HG03280 (cell line): ENCODE measurements around the gene KRTAP10-4.
"Not testable (repeated sequence)": the region's sequence is repeated elsewhere in the genome, so short reads cannot be mapped to it uniquely, and the experiment has no call there.

Experiments used
- ATAC-seq: cut with Tn5 transposase; IDR thresholded peaks from one replicate; pipeline ENCODE4 v1.9.1; 2021; ENCODE audit warnings: mild to moderate bottlenecking, moderate library complexity; ENCODE audit not compliant: unreplicated experiment

Gene KRTAP10-4

DNA sequence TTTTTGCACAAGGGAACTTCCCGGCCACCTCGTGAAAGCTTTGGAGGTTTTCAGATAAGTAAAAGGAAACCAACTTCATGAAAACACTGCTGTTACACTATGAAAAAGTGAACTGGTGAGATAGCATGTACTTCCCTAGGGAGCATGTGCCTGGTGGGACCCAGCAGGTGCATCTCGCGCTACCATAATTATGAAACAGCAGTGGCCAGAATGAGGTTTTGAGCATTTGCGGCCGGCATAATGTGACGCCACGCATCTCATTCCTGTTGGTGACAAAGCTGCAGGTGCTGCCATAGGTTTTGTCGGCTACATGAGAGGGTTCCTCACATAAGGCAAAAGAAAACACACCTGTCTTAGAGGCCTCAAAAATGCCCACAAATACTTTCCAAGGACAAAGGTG is 16.6 kb upstream of the KRTAP10-4 start:
- ATAC-seq, result no peak

DNA sequence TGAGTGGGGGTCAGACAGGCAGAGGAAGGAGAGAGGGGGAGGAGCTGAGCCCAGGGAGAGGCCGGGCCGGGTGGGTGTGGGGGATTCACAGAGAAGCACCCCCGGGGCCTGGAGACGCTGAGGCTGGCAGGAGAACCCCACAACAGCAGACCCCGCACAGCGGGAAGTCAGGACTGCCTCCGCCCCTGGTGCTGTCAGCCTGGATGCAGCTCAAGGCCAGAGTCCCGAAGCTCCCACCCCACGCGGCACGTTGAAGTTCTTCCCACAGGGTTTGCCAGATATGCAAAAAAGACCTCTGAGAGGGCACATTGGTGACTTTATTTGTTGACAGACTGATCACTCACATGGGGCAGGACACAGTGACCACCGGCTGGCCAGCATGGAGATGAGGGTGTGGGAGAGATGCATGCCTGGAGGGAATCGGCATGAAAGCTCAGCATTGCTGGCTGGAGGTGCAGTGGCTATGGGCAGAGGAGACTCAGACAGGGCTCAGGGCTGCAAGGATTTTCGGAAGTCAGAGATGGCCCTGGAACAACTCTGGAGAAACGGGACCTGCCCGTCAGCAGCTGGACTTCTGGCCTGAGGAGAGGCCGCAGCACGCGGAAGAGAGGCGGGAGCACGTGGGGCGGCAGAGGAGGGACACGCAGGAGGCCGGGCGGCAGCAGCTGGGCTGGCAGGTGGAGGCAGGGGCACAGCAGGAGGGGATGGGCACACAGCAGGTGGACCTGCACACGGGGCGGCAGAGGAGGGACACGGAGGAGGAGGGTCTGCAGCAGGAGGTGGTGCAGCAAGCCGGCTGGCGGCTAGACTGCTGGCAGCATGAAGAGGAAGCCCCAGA is 15.8 kb upstream of the KRTAP10-4 start:
- no peak for ATAC-seq

DNA sequence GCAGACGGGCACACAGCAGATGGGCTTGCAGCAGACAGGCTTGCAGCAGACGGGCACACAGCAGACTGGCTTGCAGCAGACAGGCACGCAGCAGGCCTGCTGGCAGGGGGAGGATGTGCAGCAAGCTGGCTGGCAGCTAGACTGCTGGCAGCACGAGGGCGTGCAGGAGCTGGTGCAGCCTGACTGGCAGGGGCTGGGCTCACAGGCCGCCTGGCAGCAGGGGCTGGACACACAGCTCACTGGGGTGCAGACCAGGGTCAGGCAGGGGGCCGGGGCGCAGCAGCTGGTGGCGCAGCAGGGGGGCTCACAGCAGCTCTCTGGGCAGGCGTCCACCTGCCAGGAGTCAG is 15.2 kb upstream of the KRTAP10-4 start:
- not testable (repeated sequence) for ATAC-seq

DNA sequence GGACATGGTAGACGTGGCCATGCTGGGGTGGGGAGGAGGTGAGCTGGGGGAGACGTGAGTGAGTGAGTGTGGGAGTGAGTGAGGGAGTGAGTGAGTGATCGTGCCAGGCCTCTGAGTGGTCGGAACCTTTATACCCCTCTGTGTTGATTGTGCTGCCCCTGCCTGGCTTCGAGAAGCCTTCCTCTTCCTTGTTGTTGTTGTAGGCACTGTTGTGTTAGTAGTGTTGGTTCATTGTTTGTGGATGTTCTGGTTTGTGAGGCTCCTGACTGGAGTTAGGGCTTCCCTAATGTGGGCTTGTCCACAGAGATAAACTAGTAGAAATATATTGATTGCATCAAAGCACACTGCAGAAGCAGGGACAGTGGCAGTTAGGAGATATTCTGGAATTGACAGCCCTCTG is 14.8 kb upstream of the KRTAP10-4 start, which contains the start of gene KRTAP10-3:
Gene KRTAP10-3 (minus strand): TSS at position 101 of the 400 bp plus-strand sequence. CDS start 80 bp downstream, at position 21.
- no peak for ATAC-seq

DNA sequence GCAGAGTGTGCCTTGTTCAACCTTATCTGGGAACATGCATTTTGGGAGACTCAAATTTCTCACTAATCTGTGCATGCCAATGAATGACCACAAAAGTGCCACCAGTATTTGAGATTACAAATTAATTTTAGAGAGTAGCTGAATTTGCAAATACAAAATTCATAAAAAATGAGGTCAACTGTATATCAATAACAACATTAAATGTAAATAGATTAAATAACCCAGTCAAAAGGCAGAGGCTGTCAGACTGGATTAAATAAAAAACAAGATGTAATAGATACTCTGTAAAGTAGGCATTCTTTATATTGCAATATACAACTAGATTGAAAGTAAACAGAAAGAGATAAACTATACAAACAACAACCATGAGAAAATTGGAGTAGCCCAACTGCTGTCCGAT is 9.4 kb upstream of the KRTAP10-4 start:
- ATAC-seq, result no peak

DNA sequence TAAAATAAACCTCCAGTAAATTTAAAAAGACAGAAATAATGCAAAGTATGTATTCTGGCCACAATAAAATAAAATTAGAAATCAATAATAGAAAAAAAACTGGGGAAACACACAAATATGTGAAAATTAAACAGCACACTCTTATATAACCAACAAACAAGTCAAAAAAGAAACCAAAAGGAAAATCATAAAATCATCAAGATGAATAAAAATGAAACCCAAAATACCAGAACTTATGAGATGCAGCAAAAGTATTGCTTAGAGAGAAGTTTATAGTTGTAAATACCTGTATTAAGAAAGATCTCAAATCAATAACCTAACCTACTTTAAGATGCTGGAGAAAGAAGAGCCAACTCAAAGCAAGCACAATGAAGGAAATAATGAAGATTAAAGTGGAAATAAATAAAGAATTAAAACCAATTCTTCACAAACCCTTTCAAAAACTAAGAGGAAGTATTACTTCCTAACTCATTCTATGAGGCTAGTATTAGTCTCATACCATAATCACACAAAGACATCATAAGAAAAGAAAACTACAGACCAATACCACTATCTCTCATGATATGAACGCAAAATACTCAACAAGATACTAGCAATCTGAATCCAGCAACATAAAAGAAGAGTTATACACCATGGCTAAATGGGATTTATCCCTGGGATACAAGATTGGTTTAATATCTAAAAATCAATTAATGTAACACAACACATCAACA is 8.5 kb upstream of the KRTAP10-4 start:
- ATAC-seq, result no peak

DNA sequence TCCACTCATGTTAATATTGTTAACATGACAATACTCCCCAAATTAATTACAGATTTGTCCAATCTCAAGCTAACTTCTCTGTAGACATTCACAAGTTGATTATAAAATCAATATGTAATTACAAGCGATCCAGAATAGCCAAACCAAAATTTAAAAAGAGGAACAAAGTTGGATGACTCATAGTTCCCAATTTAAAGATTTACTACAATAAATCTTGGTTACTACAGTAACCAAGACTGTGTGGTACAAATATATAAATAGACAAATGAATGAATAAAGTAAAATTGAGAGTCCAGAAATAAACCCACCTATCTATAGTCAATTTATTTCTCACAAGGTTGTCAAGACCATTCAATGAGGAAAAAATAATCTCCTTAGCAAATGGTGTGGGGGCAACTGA is 7.1 kb upstream of the KRTAP10-4 start:
- no peak for ATAC-seq

DNA sequence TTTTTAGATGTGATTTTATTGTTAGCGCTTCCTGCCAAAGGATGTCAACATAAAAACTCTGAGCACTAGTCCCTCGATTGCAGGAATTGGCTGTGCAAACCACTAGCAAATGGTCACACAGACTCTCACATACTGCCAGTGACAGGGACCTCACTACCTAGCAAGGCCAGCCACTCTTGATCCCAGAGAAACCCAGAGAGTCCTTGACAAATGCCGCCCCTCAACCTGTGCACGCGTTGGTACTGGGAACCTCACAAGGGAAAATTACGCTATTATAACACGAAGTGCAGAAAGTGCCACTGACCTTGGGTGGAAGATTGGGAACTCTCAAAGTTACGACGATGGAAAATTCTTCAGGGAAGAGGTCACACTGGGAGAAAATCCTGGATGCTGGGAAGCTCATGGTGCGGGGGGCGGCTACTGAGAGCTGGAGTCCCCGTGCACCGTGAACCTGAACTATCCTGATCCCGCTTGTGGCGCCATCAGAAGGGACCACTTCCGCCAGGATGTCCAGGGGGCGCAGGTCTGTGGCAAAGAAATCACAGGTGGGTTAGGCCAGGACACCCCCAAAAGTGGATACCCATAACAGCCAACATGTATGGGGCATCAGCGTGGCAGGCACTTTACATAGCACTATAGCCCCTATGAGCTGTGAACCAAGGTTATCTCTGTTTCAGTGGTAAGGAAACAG is 5.9 kb upstream of the KRTAP10-4 start:
- ATAC-seq, result no peak

DNA sequence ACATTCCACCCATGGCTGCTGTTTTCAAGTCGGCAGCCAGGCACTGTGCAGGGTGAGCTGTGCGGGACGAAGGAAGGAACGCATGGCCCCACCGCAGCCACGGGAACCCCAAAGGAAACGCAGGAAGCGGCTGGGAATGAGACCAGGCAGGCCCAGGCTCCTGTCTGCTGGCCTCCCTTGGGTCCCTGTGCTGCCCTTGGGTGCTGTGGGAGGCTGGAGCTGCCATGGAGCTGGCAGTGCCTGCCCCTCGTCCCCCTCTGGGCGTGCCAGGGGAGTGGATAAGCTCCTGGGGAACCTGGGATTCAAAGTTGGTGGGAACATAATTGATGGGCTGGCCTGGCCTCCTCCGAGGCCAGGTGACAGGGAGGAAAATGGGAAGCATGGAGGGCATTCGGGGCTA is 5.3 kb upstream of the KRTAP10-4 start:
- ATAC-seq, result no peak

DNA sequence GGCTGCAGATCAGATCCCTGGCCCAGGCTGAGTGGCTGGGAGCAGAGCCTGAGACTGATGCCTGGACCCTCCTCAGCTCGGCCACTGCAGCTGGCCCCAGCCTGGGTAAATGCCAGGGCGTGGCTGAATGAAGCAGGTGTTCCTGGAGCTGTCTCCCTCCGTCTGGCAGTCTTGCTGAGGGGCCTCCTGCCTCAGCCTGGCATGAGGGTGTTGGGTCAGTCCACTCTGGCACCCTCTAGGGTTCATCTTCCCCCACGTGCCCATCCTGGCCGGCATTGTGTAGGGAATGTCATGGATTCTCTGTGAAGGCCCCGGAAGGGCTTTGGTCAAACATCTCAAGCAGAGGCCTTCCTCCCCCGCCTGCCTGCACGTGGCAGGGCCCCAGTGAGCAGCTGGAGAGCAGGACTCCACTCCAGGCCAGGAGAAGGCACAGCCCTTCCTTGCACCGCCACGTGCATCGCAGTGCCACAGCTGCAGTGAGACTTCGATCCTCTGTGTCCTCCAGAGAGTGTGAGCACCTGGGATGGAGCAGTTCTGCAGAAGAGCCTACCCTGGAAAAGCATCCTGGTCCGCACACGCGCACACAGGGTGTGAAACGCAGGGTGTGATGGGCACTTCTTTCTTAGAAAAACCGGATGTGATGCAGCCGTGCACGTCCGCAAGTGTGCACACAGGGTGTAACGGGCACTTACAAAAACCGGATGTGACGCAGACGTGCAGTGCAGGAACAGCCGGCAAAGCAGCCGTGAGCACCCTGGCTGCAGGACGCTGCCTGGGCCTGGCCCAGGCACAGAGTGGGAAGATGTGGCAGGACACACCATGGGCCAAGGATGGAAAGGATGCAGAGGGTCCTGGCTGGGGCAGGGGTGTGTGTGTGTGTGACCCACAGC is 4.6 kb upstream of the KRTAP10-4 start:
- ATAC-seq, result no peak

DNA sequence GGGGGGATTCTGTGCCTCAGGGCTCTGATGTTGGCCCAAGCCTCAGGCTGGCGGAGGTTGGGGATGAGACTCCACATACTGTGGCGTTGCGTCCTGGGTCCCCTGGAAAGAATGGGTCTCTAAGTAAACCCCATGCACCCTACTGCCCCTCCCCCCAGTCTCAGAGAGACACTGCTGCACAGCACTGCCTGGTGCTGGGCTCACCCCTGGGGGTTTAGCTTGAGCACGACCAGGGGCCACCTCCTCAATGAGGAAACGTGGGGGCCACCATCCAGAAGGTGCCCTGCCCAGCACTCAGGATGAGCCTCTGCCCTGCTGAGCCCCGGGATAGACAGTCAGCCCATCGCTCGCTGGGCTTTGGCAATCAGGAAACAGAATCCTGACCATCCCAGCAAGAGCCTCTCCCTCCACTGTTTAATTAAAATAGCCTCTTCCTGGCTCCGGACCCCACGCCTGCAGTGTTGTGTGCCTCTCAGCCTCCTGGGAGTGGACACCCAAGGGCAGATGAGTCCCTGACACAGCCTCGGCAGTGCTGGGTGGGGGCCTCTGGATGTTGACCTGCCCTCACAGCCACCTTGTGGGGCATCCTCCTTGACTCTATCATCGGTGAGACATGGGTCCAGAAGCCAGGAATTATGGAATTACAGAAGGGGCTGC is 3.5 kb upstream of the KRTAP10-4 start:
- no peak for ATAC-seq

DNA sequence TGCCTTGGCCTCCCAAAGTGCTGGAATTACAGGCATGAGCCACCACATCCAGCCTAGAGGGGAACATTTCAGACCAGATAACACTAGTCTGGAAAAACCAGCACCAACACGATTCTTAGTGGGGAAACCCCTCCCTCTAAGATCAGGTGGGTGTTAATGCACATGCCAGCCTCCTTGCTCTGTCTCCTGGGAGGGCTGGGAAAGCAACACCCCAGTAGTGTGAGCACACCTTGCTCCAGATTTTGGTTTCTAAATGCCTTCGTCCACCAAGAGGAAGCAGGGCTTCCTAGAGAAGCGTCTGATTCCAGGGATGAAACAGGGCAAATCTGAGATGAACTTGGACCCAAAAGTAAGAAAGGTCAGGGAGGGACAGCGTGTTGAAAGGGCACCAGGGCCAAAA is 2.2 kb upstream of the KRTAP10-4 start:
- ATAC-seq, result no peak

DNA sequence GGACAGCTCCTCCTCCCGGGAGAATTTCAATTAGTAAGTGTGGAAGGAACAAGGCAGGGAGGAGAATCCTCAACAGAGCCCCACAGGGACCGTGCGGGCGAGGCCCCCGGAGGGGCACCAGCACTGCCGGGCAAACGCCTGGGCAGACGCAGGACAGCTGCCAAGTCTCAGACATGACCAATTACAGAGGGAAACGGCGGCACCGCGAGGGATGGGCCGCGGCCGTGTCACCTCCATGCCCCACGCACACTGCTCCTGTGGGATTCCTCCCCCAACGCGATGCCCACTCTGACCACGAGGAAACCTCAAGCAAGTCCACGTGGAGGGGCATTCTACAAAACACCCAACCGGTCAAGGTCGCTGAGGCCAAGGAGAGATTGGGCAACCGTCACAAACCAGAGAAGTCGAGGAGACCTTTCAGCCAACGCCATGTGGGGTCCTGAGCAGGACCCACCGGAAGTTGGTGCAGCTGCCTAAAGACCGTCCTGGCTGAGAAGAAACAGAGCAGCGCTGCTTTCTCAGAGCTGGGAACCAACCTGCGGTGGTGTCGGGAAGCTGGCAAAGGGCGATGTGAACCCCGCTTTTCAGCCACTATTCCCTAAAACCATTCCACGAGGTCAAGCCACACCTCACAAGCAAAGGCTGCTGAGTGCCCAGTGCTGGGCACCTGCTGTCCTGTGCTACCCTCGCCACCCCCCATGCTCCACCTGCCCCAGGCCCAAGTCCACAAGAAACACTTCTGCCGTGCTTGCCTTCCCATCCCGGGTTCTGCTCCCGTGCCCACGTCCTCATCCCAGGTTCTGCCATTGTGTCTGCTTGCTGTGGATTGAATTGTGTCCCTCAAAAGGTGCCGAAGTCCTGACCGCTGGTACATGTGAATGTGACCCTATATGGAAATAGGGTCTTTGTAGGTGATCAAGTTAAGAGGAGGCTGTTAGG is 1.4 kb upstream of the KRTAP10-4 start:
- ATAC-seq, result no peak

DNA sequence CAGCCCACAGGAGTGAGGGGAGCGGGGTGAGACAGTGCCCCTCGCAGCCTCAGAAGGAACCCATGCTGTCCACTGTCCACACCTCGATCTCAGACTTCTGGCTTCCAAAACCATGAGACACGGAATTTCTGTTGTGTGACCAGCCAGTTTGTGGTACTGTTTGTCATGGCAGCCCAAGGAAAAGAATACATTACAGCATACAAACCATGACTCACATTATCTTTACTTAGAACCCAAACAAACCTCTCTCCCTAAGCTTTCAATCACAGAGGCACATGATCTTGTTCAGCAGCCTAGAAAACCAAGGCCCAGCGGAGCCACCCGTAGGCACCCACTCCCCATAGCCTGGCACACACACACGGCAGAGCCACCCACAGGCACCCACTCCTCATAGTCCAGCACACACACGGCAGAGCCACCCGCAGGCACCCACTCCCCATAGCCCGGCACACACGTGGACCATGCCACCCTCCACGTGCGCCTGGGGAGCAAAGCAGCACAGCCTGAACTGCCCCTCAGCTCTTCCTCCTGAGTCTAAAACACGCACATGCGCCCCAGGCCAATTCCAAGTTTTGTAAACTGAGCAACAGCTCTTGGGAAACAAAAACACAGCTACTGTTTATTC is 458 bp upstream of the KRTAP10-4 start:
- ATAC-seq, result no peak

DNA sequence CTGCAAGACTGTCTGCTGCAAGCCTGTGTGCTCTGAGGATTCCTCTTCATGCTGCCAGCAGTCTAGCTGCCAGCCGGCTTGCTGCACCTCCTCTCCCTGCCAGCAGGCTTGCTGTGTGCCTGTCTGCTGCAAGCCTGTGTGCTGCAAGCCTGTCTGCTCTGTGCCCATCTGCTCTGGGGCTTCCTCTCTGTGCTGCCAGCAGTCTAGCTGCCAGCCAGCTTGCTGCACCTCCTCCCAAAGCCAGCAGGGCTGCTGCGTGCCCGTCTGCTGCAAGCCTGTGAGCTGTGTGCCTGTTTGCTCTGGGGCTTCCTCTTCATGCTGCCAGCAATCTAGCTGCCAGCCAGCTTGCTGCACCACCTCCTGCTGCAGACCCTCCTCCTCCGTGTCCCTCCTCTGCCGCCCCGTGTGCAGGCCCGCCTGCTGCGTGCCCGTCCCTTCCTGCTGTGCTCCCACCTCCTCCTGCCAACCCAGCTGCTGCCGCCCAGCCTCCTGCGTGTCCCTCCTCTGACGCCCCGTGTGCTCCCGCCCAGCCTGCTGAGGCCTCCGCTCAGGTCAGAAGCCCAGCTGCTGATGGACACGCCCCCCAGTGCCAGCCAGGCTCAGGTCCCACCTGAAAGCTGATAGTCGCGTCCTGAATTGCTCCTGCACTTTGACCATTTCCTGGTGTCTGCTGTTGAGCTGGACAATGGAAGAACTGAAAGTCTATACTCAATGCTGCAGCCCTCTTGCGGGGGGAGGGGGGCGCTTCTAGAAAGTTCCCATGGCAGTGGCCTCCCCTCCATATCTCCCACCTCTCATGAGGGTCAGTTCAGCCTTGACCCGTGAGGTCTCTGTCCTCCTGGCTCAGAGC is 1.2 kb downstream of the KRTAP10-4 start:
- ATAC-seq, result no peak

DNA sequence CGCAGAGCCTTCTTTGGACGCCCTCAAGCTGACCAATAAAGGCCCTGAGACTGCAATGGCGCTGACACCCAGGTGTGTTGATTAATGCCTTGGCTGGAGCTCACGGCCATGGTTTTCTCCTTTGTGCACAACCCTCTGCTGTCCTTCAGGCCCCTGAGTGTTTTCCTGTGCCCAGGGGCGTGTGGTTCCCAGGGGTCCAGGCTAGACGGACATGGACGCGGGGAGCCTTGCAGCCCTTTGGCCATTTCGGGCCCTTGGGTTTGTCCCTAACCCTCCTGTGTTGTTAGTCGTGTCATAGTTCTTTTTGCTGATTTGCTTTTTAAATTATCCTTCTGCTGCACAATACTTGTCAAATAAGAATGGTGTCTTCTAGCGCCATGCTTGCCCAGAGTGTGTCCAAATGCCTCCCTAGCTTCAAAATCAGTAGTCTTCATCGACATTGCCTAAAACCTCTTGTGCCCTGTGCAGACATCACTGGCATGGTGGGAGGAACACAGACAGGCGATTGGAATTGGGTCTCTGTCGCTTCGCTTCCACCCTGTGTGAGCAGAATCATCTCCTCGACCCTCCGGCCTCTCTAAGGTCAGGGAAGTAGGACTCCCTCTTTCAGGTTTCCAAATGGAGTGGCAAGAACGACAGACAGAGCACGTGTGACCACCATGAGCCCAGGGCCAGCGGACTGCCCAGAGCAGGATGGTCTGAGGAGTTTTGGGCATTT is 1.9 kb downstream of the KRTAP10-4 start:
- ATAC-seq, result no peak

DNA sequence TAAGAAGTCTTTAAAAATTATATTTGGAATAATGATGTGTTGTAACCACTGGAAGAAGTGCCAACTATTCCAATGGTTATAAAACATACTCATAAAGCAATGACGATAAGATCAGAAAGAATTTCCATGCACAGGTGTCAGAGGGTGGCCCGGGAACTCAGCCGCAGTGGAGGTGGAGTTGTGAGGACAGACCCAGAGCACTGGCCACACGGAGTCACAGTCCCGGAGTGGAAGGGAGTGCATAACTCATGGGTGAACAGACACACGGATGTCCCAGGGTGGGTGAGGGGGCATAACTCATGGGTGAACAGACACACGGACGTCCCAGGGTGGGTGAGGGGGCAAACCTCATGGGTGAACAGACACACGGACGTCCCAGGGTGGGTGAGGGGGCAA is 2.5 kb downstream of the KRTAP10-4 start:
- ATAC-seq, result no peak
